ENCODE data around the gene CRYZ.

DNA sequence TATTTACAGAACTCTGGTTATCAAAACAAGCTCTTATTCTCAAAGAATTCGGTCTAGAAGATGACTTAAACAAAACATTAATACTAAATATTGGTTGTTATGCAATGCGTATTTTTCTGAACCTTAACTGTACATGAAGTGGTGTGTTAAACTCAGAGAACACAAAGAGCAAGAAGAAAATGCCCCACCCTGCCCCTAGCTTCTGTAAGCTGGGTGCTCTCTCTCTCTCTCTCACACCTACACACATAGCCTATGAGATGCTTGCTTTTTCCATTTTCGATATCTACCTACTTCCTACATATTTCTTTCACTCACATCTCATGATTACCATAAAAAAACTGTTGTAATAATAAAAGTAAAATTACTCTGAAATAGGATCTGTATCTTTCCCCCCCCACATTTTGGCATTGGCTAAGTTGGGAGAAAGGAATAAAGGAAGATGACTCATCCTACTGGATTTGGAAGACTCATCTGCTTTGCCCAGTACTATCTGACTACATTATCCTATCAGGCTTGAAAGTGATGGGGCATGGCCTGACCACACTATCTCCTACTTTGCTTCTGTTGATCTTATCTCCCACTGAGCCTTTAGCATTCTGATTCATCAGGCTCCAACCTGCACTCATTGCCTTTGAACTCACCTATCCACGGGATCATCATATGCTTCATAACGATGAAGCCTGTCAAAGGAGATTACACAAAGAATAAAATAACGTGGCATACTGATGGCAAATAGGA, 2.9 kb downstream of the CRYZ start:
- TF ChIP-seq CTCF (IDR thresholded peaks at IDR 0.05) (no peak), POLR2A (IDR thresholded peaks at IDR 0.05) (no peak)
